Glutamatergic neuron (in vitro differentiated cells): ENCODE measurements around the gene MTFR1L. TPM values are rescaled to one million over a fixed set of nuclear protein-coding genes. Genes with fewer than 3 reads are reported as not detected.

Experiments
- DNase-seq: peaks from one replicate; pipeline ENCODE4 v3.0.0; 2022
- H3K27ac Mint-ChIP-seq: one replicate; pipeline ENCODE4 v1.8.0; 2020; ENCODE audit warnings: mild to moderate bottlenecking, mixed read lengths, inconsistent platforms; ENCODE audit not compliant: unreplicated experiment
- H3K27me3 Mint-ChIP-seq: one replicate; pipeline ENCODE4 v1.8.0; 2020; ENCODE audit warnings: mild to moderate bottlenecking, moderate library complexity, mixed read lengths, inconsistent platforms; ENCODE audit not compliant: unreplicated experiment
- H3K36me3 Mint-ChIP-seq: one replicate; pipeline ENCODE4 v1.8.0; 2020; ENCODE audit warnings: mild to moderate bottlenecking, mixed read lengths, inconsistent platforms; ENCODE audit not compliant: unreplicated experiment
- H3K4me1 Mint-ChIP-seq: one replicate; pipeline ENCODE4 v1.8.0; 2020; ENCODE audit warnings: mild to moderate bottlenecking, low read depth, mixed read lengths, inconsistent platforms; ENCODE audit not compliant: unreplicated experiment
- H3K4me3 Mint-ChIP-seq: one replicate; pipeline ENCODE4 v1.8.0; 2020; ENCODE audit warnings: mild to moderate bottlenecking, mixed read lengths, inconsistent platforms; ENCODE audit not compliant: unreplicated experiment
- H3K9me3 Mint-ChIP-seq: one replicate; pipeline ENCODE4 v1.8.0; 2020; ENCODE audit warnings: mild to moderate bottlenecking, moderate library complexity, mixed read lengths, inconsistent platforms; ENCODE audit not compliant: unreplicated experiment
- total RNA-seq: library from RNA; stranded (reverse); fragmentation: NEBNext Ultra II Directional; extraction: Animal tissue kit (Norgen Biotek cat#: 25700); gene quantifications from one replicate; pipeline ENCODE4 v1.2.1, GENCODE V29; 2021; ENCODE audit not compliant: unreplicated experiment
- TF ChIP-seq, protein P1 (sequence below): fragments of 200-600 bp; sonication (generic); IDR thresholded peaks from one replicate; pipeline ENCODE4 v1.5.0; 2021; ENCODE audit not compliant: partially characterized antibody, unreplicated experiment

The MTFR1L gene
- total RNA-seq, 1 donor from 2014 or later: 70.4 TPM

DNA sequence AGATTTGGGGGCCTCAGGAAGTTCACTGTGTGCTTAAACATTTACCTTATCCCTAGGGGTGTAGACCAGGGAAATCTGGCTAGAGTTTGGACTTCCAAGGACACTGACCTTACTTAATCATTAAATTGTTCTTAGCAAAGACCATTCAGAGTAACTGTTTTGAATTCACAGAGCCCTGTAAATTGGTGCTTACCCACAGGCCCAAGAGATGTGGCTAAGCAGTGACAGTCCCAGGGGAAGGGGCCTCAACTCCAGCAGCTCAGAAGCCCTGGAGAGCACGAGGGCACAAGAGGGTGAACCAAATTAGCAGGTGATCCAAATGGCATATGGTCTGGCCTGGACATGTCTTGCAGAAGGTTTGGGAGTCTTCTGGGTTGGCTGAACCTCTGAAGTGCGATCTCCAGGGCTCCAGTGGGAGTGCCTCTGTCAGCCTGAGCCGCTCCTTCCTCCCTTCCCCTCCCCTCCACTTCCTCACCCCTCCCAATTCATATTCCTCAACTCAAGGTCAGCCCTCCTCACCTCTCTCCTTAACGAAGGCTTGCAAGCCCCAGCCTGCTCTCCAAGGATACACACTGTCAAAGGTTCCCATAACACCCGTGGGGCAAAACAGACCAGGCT lies 51.4 kb downstream of the MTFR1L start:
- Mint-ChIP-seq H3K4me3 (no peak overlapping the region), H3K36me3 (no peaks in the 10 kb centered on the region), H3K4me1 (peaks cover 10% of the 10 kb centered on the region), H3K27me3 (no peaks in the 10 kb centered on the region), H3K27ac (no peak overlapping the region), H3K9me3 (no peaks in the 10 kb centered on the region)
- TF ChIP-seq, protein P1, sequence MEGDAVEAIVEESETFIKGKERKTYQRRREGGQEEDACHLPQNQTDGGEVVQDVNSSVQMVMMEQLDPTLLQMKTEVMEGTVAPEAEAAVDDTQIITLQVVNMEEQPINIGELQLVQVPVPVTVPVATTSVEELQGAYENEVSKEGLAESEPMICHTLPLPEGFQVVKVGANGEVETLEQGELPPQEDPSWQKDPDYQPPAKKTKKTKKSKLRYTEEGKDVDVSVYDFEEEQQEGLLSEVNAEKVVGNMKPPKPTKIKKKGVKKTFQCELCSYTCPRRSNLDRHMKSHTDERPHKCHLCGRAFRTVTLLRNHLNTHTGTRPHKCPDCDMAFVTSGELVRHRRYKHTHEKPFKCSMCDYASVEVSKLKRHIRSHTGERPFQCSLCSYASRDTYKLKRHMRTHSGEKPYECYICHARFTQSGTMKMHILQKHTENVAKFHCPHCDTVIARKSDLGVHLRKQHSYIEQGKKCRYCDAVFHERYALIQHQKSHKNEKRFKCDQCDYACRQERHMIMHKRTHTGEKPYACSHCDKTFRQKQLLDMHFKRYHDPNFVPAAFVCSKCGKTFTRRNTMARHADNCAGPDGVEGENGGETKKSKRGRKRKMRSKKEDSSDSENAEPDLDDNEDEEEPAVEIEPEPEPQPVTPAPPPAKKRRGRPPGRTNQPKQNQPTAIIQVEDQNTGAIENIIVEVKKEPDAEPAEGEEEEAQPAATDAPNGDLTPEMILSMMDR: no peak
- DNase-seq: no peak

GRCh38 chr1:25871704-25872494 lies 52.1 kb downstream of the MTFR1L start:
- H3K36me3 Mint-ChIP-seq: no peaks in the 10 kb centered on the region
- no peak for DNase-seq
- H3K9me3 Mint-ChIP-seq: no peaks in the 10 kb centered on the region
- no peak overlapping the region for H3K4me3 Mint-ChIP-seq
- H3K27ac Mint-ChIP-seq: no peak overlapping the region
- H3K4me1 Mint-ChIP-seq: peaks cover 10% of the 10 kb centered on the region
- peaks cover 3% of the 10 kb centered on the region for H3K27me3 Mint-ChIP-seq
- TF ChIP-seq, protein P1: no peak

DNA sequence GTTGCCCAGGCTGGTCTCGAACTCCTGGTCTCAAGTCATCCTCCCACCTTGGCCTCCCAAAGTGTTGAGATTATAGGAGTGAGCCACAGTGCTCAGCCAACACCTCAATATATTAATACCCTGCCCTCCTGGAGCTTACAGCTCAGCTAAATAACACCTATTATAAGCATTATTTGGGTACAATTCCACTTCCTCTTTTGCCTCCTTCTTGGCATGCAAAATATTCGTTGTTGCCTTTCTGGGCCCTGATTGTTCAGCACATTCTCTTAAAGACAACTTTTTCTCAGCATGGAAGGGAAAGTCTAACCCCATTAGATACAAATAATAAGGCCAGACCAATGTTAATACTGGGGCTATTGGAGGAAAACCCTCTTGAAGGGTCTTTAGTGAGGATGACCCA lies 53.0 kb downstream of the MTFR1L start:
- Mint-ChIP-seq H3K4me1 (peaks cover 6% of the 10 kb centered on the region), H3K9me3 (no peaks in the 10 kb centered on the region), H3K4me3 (no peak overlapping the region), H3K27ac (no peak overlapping the region), H3K36me3 (no peaks in the 10 kb centered on the region), H3K27me3 (peaks cover 3% of the 10 kb centered on the region)
- no peak for DNase-seq
- TF ChIP-seq, protein P1: no peak

DNA sequence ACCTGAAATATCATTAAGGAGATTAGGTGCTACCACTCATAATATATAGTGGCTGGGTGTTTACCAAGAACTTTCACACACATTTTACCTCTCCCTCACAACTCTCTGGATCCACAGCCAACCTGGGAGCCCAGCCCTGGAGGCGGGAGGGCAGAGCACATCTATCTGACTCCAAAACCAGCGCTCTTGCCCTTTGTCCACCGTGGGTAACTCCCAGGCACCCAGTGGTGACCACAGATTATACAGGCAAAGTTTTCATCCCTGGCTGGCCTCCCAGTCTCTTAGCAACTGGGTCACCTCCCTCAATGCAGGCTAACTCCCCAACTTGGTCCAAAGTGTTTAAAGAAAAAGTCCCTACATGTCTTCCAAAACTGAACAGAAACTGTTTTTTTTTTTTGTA lies 53.4 kb downstream of the MTFR1L start:
- peaks cover 3% of the 10 kb centered on the region for H3K4me1 Mint-ChIP-seq
- DNase-seq: no peak
- peaks cover 3% of the 10 kb centered on the region for H3K27me3 Mint-ChIP-seq
- no peaks in the 10 kb centered on the region for H3K9me3 Mint-ChIP-seq
- no peaks in the 10 kb centered on the region for H3K36me3 Mint-ChIP-seq
- TF ChIP-seq, protein P1: no peak
- H3K4me3 Mint-ChIP-seq: no peak overlapping the region
- no peak overlapping the region for H3K27ac Mint-ChIP-seq

DNA sequence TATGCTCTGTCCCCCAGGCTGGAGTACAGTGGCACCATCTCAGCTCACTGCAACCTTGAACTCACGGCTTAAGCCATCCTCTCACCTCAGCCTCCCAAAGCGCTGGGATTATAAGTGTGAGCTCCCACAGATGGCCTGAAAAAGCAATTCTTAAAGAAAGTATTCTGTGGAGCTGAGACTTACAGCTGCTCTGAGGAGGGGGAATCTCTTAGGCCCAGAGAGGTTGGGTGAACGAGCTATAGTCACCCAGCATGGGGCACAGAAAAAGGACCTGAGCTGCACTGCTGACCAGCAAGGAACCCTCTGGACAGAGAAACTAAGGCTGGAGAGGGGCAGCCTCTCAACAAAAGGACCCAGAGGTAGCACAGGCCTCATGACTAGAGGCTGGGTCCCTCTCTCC lies 54.5 kb downstream of the MTFR1L start:
- Mint-ChIP-seq H3K4me3 (no peak overlapping the region), H3K36me3 (no peaks in the 10 kb centered on the region), H3K27ac (no peak overlapping the region), H3K4me1 (peaks cover 3% of the 10 kb centered on the region), H3K9me3 (peaks cover under 1% of the 10 kb centered on the region), H3K27me3 (peaks cover 3% of the 10 kb centered on the region)
- no peak for DNase-seq
- TF ChIP-seq, protein P1: no peak
